HG03097 (cell line): ENCODE measurements around the gene L3MBTL3.
"Not testable (repeated sequence)": the region's sequence is repeated elsewhere in the genome, so short reads cannot be mapped to it uniquely, and the experiment has no call there.

ENCODE experiments used
- ATAC-seq: cut with Tn5 transposase; IDR thresholded peaks from one replicate; pipeline ENCODE4 v1.9.1; 2021; ENCODE audit not compliant: unreplicated experiment, low FRiP score

Gene L3MBTL3

GRCh38 chr6:130134582-130134981, 116.2 kb downstream of the L3MBTL3 start:
- no peak for ATAC-seq

GRCh38 chr6:130136798-130137197, 118.4 kb downstream of the L3MBTL3 start:
- ATAC-seq = no peak

GRCh38 chr6:130138116-130138908, 119.9 kb downstream of the L3MBTL3 start:
- ATAC-seq = peak; percentile 61

- ATAC-seq = peak; percentile 31
Observed at GRCh38 chr6:130138909-130139242, 120.5 kb downstream of the L3MBTL3 start.

- ATAC-seq = no peak
Observed at GRCh38 chr6:130140084-130140483, 121.7 kb downstream of the L3MBTL3 start.

- no peak for ATAC-seq
Observed at GRCh38 chr6:130143709-130144108, 125.3 kb downstream of the L3MBTL3 start.

- no peak for ATAC-seq
Observed at GRCh38 chr6:130147111-130147510, 128.7 kb downstream of the L3MBTL3 start.

- ATAC-seq = no peak
Observed at GRCh38 chr6:130148181-130148580, 129.8 kb downstream of the L3MBTL3 start.

GRCh38 chr6:130149016-130149415, 130.6 kb downstream of the L3MBTL3 start:
- not testable (repeated sequence) for ATAC-seq

GRCh38 chr6:130150906-130151305, 132.5 kb downstream of the L3MBTL3 start:
- no peak for ATAC-seq

GRCh38 chr6:130152908-130153510, 134.6 kb downstream of the L3MBTL3 start:
- no peak for ATAC-seq

- no peak for ATAC-seq
Observed at GRCh38 chr6:130156908-130157307, 138.5 kb downstream of the L3MBTL3 start.

GRCh38 chr6:130158056-130158455, 139.7 kb downstream of the L3MBTL3 start:
- no peak for ATAC-seq

- no peak for ATAC-seq
Observed at GRCh38 chr6:130158548-130158947, 140.2 kb downstream of the L3MBTL3 start.

- no peak for ATAC-seq
Observed at GRCh38 chr6:130159956-130160355, 141.6 kb downstream of the L3MBTL3 start.

- no peak for ATAC-seq
Observed at GRCh38 chr6:130161683-130162404, 143.5 kb downstream of the L3MBTL3 start.

- ATAC-seq = no peak
Observed at GRCh38 chr6:130162421-130162820, 144.0 kb downstream of the L3MBTL3 start.

GRCh38 chr6:130163266-130163665, 144.9 kb downstream of the L3MBTL3 start:
- ATAC-seq = no peak

- ATAC-seq = no peak
Observed at GRCh38 chr6:130164251-130164650, 145.9 kb downstream of the L3MBTL3 start.

- ATAC-seq = no peak
Observed at GRCh38 chr6:130167655-130168054, 149.3 kb downstream of the L3MBTL3 start.

GRCh38 chr6:130170160-130170559, 151.8 kb downstream of the L3MBTL3 start:
- ATAC-seq = not testable (repeated sequence)
